IPS-20b (cell line): ENCODE measurements around the gene CEP128.

Source experiments
- H3K27ac ChIP-seq: one replicate; pipeline ENCODE4 v1.5.1; 2013; ENCODE audit warnings: low read length
- H3K27me3 ChIP-seq: 2 replicates; pipeline ENCODE4 v1.6.1; 2013; ENCODE audit warnings: mild to moderate bottlenecking, low read length, inconsistent platforms; ENCODE audit not compliant: insufficient read depth
- H3K36me3 ChIP-seq: 2 replicates; pipeline ENCODE4 v1.6.1; 2013; ENCODE audit warnings: low read depth, mild to moderate bottlenecking, inconsistent platforms, low read length, moderate library complexity; ENCODE audit not compliant: insufficient read depth
- H3K4me1 ChIP-seq: 2 replicates; pipeline ENCODE4 v1.6.1; 2013; ENCODE audit warnings: mild to moderate bottlenecking, control low read depth, inconsistent platforms, low read length, moderate library complexity; ENCODE audit not compliant: insufficient read depth
- H3K4me3 ChIP-seq: 2 replicates; pipeline ENCODE4 v1.5.1; 2013; ENCODE audit warnings: mild to moderate bottlenecking, low read length, inconsistent platforms
- H3K9ac ChIP-seq: 2 replicates; pipeline ENCODE4 v1.6.1; 2013; ENCODE audit warnings: low read depth, mild to moderate bottlenecking, inconsistent platforms, low read length, moderate library complexity
- H3K9me3 ChIP-seq: 2 replicates; pipeline ENCODE4 v1.6.1; 2013; ENCODE audit warnings: mild to moderate bottlenecking, low read depth, low read length, inconsistent platforms; ENCODE audit not compliant: insufficient read depth

Gene CEP128

GRCh38 chr14:80448267-80448666, 493.3 kb downstream of the CEP128 start:
- Histone ChIP-seq H3K9me3 (peaks cover 18% of the 10 kb centered on the region), H3K4me1 (peaks cover 8% of the 10 kb centered on the region), H3K4me3 (no peak overlapping the region), H3K27me3 (no peaks in the 10 kb centered on the region), H3K36me3 (no peaks in the 10 kb centered on the region), H3K9ac (no peak overlapping the region), H3K27ac (no peak overlapping the region)

GRCh38 chr14:80447392-80447791, 494.1 kb downstream of the CEP128 start:
- Histone ChIP-seq H3K4me3 (no peak overlapping the region), H3K9me3 (peaks cover 18% of the 10 kb centered on the region), H3K9ac (no peak overlapping the region), H3K36me3 (no peaks in the 10 kb centered on the region), H3K4me1 (peaks cover 8% of the 10 kb centered on the region), H3K27me3 (no peaks in the 10 kb centered on the region), H3K27ac (no peak overlapping the region)
